Trophoblast cell (in vitro differentiated cells and primary cell): Measurements from ENCODE around the gene MYO5B.
"Not testable (repeated sequence)": the region's sequence is repeated elsewhere in the genome, so short reads cannot be mapped to it uniquely, and the experiment has no call there.

ENCODE experiments used
- DNase-seq, 2 donors: peaks; one replicate each; pipeline ENCODE4 v3.0.0-alpha.2; 2016
- H2AFZ ChIP-seq: 2 replicates; pipeline ENCODE4 v1.6.1; 2013; ENCODE audit warnings: low read length, moderate library complexity, mild to moderate bottlenecking; ENCODE audit not compliant: insufficient read depth, poor library complexity
- H2AK5ac ChIP-seq: 2 replicates; pipeline ENCODE4 v1.6.1; 2013; ENCODE audit warnings: mild to moderate bottlenecking, low read length
- H2BK120ac ChIP-seq: 2 replicates; pipeline ENCODE4 v1.6.1; 2013; ENCODE audit warnings: low read length, mild to moderate bottlenecking, moderate library complexity; ENCODE audit not compliant: insufficient read depth, poor library complexity
- H2BK12ac ChIP-seq: 2 replicates; pipeline ENCODE4 v1.6.1; 2013; ENCODE audit warnings: mild to moderate bottlenecking, low read length, moderate library complexity
- H2BK5ac ChIP-seq: 2 replicates; pipeline ENCODE4 v1.6.1; 2013; ENCODE audit warnings: low read length, low read depth, moderate library complexity, mild to moderate bottlenecking; ENCODE audit not compliant: poor library complexity
- H3K14ac ChIP-seq: 2 replicates; pipeline ENCODE4 v1.6.1; 2013; ENCODE audit warnings: mild to moderate bottlenecking, low read length
- H3K18ac ChIP-seq: 2 replicates; pipeline ENCODE4 v1.6.1; 2013; ENCODE audit warnings: mild to moderate bottlenecking, low read length
- H3K23ac ChIP-seq: 2 replicates; pipeline ENCODE4 v1.6.1; 2013; ENCODE audit warnings: low read length
- H3K27ac ChIP-seq: 2 replicates; pipeline ENCODE4 v1.5.1; 2013; ENCODE audit warnings: low read depth, mild to moderate bottlenecking, inconsistent platforms, low read length, moderate library complexity
- H3K27me3 ChIP-seq: 2 replicates; pipeline ENCODE4 v1.6.1; 2013; ENCODE audit warnings: inconsistent platforms, mild to moderate bottlenecking, low read length, moderate library complexity; ENCODE audit not compliant: insufficient read depth
- H3K36me3 ChIP-seq, 2 experiments: 1 replicate in 1 of 2; 2 replicates in 1 of 2; pipeline ENCODE4 v1.6.1; 2013; ENCODE audit warnings: low read length in 2 of 2, mild to moderate bottlenecking in 2 of 2, moderate library complexity in 1 of 2; ENCODE audit not compliant: insufficient read depth in 2 of 2, control insufficient read depth in 1 of 2
- H3K4ac ChIP-seq: 2 replicates; pipeline ENCODE4 v1.6.1; 2013; ENCODE audit warnings: low read depth, mild to moderate bottlenecking, low read length, moderate library complexity
- H3K4me1 ChIP-seq, 2 experiments: 1 replicate in 1 of 2; 2 replicates in 1 of 2; pipeline ENCODE4 v1.6.1; 2013; ENCODE audit warnings: low read length in 2 of 2, mild to moderate bottlenecking in 2 of 2, moderate library complexity in 1 of 2; ENCODE audit not compliant: insufficient read depth in 2 of 2, control insufficient read depth in 1 of 2
- H3K4me2 ChIP-seq: 2 replicates; pipeline ENCODE4 v1.6.1; 2013; ENCODE audit warnings: inconsistent platforms, mild to moderate bottlenecking, low read length, moderate library complexity
- H3K4me3 ChIP-seq: 2 replicates; pipeline ENCODE4 v1.5.1; 2013; ENCODE audit warnings: mild to moderate bottlenecking, low read depth, low read length, inconsistent platforms
- H3K79me1 ChIP-seq: one replicate; pipeline ENCODE4 v1.6.1; 2013; ENCODE audit warnings: low read length
- H3K79me2 ChIP-seq: 2 replicates; pipeline ENCODE4 v1.6.1; 2013; ENCODE audit warnings: low read length, mild to moderate bottlenecking; ENCODE audit not compliant: control insufficient read depth, insufficient read depth, poor library complexity
- H3K9ac ChIP-seq: 2 replicates; pipeline ENCODE4 v1.6.1; 2013; ENCODE audit warnings: mild to moderate bottlenecking, low read length
- H3K9me3 ChIP-seq: 2 replicates; pipeline ENCODE4 v1.6.1; 2013; ENCODE audit warnings: low read depth, mild to moderate bottlenecking, control low read depth, inconsistent platforms, low read length; ENCODE audit not compliant: insufficient read depth
- H4K12ac ChIP-seq: 2 replicates; pipeline ENCODE4 v1.6.1; 2013; ENCODE audit warnings: low read depth, mild to moderate bottlenecking, low read length, moderate library complexity
- H4K8ac ChIP-seq: 2 replicates; pipeline ENCODE4 v1.6.1; 2013; ENCODE audit warnings: low read depth, mild to moderate bottlenecking, low read length, moderate library complexity
- H4K91ac ChIP-seq: one replicate; pipeline ENCODE4 v1.6.1; 2013; ENCODE audit warnings: low read depth, mild to moderate bottlenecking, low read length, moderate library complexity
- WGBS: extraction: QIAGEN DNeasy Blood & Tissue Kit; methylation state at CpG from one replicate; pipeline ENCODE4 v1.1.7; 2013; ENCODE audit warnings: missing lambda C conversion rate; ENCODE audit not compliant: insufficient read length, insufficient coverage; ENCODE audit errors: extremely low coverage; 5-methylcytosine and 5-hydroxymethylcytosine counted together

Gene MYO5B

GRCh38 chr18:49892148-49892924 is 302.6 kb downstream of the MYO5B start:
- Histone ChIP-seq H3K4me3 (no peak overlapping the region), H3K18ac (no peak overlapping the region), H3K27me3 (no peaks in the 10 kb centered on the region), H3K4me1 (peaks cover 14 to 19% of the 10 kb centered on the region in 2 experiments), H2BK12ac (no peak overlapping the region), H3K79me1 (peaks cover 3% of the 10 kb centered on the region), H3K23ac (no peak overlapping the region), H3K4ac (no peak overlapping the region), H4K12ac (no peak overlapping the region), H3K27ac (peak overlapping the region; percentile 75), H3K14ac (no peak overlapping the region), H4K91ac (no peak overlapping the region), H2BK120ac (no peak overlapping the region), H3K9ac (no peak overlapping the region), H3K36me3 (peaks cover 6 to 13% of the 10 kb centered on the region in 2 experiments), H3K9me3 (no peaks in the 10 kb centered on the region), H2BK5ac (peak overlapping the region; percentile 63), H3K4me2 (no peak overlapping the region), H3K79me2 (no peaks in the 10 kb centered on the region), H2AFZ (no peak overlapping the region), H2AK5ac (peak overlapping the region; percentile 18), H4K8ac (no peak overlapping the region)
- DNase-seq, result peak; percentile 85 to 86
- WGBS, result no CpG with 5 or more reads among the region's 15 CpGs

- Histone ChIP-seq H2AK5ac (no peak overlapping the region), H3K79me1 (peaks cover 3% of the 10 kb centered on the region), H3K27ac (no peak overlapping the region), H3K4me3 (no peak overlapping the region), H3K79me2 (no peaks in the 10 kb centered on the region), H4K91ac (no peak overlapping the region), H4K8ac (no peak overlapping the region), H3K36me3 (peaks cover 6 to 13% of the 10 kb centered on the region in 2 experiments), H2BK120ac (no peak overlapping the region), H3K14ac (no peak overlapping the region), H3K4me1 (peaks cover 14 to 19% of the 10 kb centered on the region in 2 experiments), H3K27me3 (no peaks in the 10 kb centered on the region), H3K4ac (no peak overlapping the region), H3K18ac (no peak overlapping the region), H2BK5ac (no peak overlapping the region), H2BK12ac (no peak overlapping the region), H3K23ac (no peak overlapping the region), H4K12ac (no peak overlapping the region), H3K9ac (no peak overlapping the region), H3K4me2 (no peak overlapping the region), H2AFZ (no peak overlapping the region), H3K9me3 (no peaks in the 10 kb centered on the region)
- DNase-seq, result no peak
Observed at GRCh38 chr18:49890041-49890440, 304.9 kb downstream of the MYO5B start.

DNA sequence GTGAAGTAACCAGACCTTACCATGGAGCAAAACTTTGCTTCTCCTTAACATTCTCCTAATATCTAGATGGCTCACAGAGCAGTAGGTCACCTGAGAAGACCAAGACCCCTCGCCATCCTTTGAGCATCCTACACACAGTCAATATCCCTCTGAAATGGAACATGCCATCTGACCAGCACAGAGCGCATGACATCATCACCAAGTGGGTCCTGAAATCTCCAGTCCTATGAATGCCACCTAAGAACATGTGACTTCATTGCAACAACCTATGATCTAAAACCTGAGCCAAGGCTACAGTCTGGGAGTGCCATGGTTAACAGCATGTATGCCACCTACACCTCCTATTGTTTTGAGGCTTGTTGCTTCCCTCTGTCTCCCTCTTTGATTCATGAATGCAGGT is 305.4 kb downstream of the MYO5B start:
- H3K4me3 ChIP-seq, H3K23ac ChIP-seq, H3K36me3 ChIP-seq, H3K4me2 ChIP-seq, H4K12ac ChIP-seq, H3K4ac ChIP-seq, H3K79me1 ChIP-seq, H2AFZ ChIP-seq, H3K18ac ChIP-seq, H3K9me3 ChIP-seq, H2BK5ac ChIP-seq, H3K14ac ChIP-seq, H3K27me3 ChIP-seq, H3K27ac ChIP-seq, H2BK120ac ChIP-seq, H4K91ac ChIP-seq, H3K9ac ChIP-seq, H3K79me2 ChIP-seq, H4K8ac ChIP-seq, H2AK5ac ChIP-seq, DNase-seq, H2BK12ac ChIP-seq: not testable (repeated sequence)
- H3K4me1 ChIP-seq, result peaks cover 14 to 19% of the 10 kb centered on the region in 2 experiments
- no CpG with 5 or more reads among the region's 2 CpGs for WGBS

- Histone ChIP-seq H3K4me2 (no peak overlapping the region), H2BK12ac (no peak overlapping the region), H3K4ac (no peak overlapping the region), H2AK5ac (no peak overlapping the region), H3K9ac (no peak overlapping the region), H2BK5ac (no peak overlapping the region), H3K4me3 (no peak overlapping the region), H4K12ac (no peak overlapping the region), H3K36me3 (no peaks in the 10 kb centered on the region), H2AFZ (no peak overlapping the region), H3K14ac (no peak overlapping the region), H2BK120ac (no peak overlapping the region), H3K27ac (no peak overlapping the region), H4K91ac (no peak overlapping the region), H3K4me1 (peaks cover 4 to 7% of the 10 kb centered on the region in 2 experiments), H4K8ac (no peak overlapping the region), H3K79me1 (no peaks in the 10 kb centered on the region), H3K18ac (no peak overlapping the region), H3K9me3 (no peaks in the 10 kb centered on the region), H3K79me2 (no peaks in the 10 kb centered on the region), H3K27me3 (no peaks in the 10 kb centered on the region), H3K23ac (no peak overlapping the region)
- no peak for DNase-seq
- WGBS, result no CpG with 5 or more reads among the region's 10 CpGs
Observed at GRCh38 chr18:49886891-49887764, 307.8 kb downstream of the MYO5B start.
